ENCODE measurements around the gene HTR4.

DNA sequence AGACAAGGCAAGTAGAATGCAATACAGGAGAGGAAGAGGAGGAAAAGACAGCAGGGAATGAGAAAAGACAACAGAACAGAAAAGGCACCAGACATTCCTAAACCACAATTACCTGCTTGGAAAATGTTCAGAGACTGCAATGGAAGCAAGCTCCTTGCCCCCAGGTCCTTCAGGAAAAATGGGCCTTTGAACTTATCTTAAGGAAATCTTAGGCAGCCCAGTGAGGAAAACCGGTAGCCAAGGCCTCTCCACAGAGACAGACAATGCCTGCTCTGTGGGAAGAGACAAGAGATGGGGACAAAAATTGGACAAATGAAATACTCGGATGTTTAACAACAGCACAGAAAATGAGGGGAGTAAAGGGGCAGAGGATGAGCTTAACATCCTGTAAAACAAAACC, 31.2 kb downstream of the HTR4 start:
- no peak for TF ChIP-seq POLR2A (IDR thresholded peaks at IDR 0.05)
- TF ChIP-seq, protein P1, sequence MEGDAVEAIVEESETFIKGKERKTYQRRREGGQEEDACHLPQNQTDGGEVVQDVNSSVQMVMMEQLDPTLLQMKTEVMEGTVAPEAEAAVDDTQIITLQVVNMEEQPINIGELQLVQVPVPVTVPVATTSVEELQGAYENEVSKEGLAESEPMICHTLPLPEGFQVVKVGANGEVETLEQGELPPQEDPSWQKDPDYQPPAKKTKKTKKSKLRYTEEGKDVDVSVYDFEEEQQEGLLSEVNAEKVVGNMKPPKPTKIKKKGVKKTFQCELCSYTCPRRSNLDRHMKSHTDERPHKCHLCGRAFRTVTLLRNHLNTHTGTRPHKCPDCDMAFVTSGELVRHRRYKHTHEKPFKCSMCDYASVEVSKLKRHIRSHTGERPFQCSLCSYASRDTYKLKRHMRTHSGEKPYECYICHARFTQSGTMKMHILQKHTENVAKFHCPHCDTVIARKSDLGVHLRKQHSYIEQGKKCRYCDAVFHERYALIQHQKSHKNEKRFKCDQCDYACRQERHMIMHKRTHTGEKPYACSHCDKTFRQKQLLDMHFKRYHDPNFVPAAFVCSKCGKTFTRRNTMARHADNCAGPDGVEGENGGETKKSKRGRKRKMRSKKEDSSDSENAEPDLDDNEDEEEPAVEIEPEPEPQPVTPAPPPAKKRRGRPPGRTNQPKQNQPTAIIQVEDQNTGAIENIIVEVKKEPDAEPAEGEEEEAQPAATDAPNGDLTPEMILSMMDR (IDR thresholded peaks at IDR 0.05): no peak
